PFSK-1 (cell line): ENCODE data around the gene KIFAP3.

Experiments
- FOXP2 ChIP-seq: optimal IDR thresholded peaks from 2 replicates; pipeline ENCODE3; 2011; ENCODE audit warnings: borderline replicate concordance, control low read depth, inconsistent platforms; ENCODE audit not compliant: insufficient read depth; ENCODE audit errors: extremely low read length, extremely low read depth
- POLR2AphosphoS5 ChIP-seq: IDR thresholded peaks from 2 replicates; pipeline ENCODE4 v1.6.1; 2012; ENCODE audit warnings: low read depth, mild to moderate bottlenecking, control low read depth, low read length, moderate library complexity
- SIN3A ChIP-seq: IDR thresholded peaks from 2 replicates; pipeline ENCODE4 v1.6.1; 2012; ENCODE audit warnings: mild to moderate bottlenecking, low read length, moderate library complexity, borderline replicate concordance; ENCODE audit not compliant: insufficient read depth
- TAF1 ChIP-seq: IDR thresholded peaks from 2 replicates; pipeline ENCODE4 v1.6.1; 2012; ENCODE audit warnings: low read length, control low read depth, borderline replicate concordance; ENCODE audit not compliant: insufficient read depth
- TF ChIP-seq, protein P1 (sequence below), 2 experiments: IDR thresholded peaks; 2 replicates each; pipeline versions ENCODE4 v1.6.1 to v1.8.0; 2011 to 2012; ENCODE audit warnings: low read depth in 2 of 2, low read length in 2 of 2, control low read depth in 1 of 2, inconsistent platforms in 1 of 2, mild to moderate bottlenecking in 1 of 2, moderate library complexity in 1 of 2; ENCODE audit not compliant: insufficient read depth in 1 of 2

The KIFAP3 gene

DNA sequence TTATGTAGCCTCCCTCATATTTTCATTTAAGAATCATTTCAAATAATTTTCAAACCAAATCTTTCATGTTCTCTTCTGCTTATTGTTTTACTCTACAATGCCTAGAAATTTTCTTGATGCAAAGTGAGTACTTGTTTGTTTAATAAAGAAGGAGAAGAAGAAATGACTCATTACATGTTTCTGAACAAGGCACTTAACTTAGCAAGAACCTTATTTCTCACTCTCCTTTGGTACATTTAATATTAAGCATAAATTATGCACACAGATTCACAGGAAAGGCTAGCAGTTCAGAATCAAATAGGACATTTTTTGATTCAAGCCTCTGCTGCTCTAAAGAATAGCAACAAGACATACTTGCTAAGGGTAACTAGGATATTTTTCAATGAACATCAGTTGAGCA lies 189.9 kb downstream of the KIFAP3 start:
- no peak for TF ChIP-seq POLR2AphosphoS5
- TF ChIP-seq FOXP2 = no peak
- no peak for TF ChIP-seq SIN3A
- TF ChIP-seq, protein P1, sequence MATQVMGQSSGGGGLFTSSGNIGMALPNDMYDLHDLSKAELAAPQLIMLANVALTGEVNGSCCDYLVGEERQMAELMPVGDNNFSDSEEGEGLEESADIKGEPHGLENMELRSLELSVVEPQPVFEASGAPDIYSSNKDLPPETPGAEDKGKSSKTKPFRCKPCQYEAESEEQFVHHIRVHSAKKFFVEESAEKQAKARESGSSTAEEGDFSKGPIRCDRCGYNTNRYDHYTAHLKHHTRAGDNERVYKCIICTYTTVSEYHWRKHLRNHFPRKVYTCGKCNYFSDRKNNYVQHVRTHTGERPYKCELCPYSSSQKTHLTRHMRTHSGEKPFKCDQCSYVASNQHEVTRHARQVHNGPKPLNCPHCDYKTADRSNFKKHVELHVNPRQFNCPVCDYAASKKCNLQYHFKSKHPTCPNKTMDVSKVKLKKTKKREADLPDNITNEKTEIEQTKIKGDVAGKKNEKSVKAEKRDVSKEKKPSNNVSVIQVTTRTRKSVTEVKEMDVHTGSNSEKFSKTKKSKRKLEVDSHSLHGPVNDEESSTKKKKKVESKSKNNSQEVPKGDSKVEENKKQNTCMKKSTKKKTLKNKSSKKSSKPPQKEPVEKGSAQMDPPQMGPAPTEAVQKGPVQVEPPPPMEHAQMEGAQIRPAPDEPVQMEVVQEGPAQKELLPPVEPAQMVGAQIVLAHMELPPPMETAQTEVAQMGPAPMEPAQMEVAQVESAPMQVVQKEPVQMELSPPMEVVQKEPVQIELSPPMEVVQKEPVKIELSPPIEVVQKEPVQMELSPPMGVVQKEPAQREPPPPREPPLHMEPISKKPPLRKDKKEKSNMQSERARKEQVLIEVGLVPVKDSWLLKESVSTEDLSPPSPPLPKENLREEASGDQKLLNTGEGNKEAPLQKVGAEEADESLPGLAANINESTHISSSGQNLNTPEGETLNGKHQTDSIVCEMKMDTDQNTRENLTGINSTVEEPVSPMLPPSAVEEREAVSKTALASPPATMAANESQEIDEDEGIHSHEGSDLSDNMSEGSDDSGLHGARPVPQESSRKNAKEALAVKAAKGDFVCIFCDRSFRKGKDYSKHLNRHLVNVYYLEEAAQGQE (IDR thresholded peaks at IDR 0.05; ENCODE audit: insufficient read depth in 1 of 2, low read depth in 2 of 2, low read length in 2 of 2) = no peak
- no peak for TF ChIP-seq TAF1

DNA sequence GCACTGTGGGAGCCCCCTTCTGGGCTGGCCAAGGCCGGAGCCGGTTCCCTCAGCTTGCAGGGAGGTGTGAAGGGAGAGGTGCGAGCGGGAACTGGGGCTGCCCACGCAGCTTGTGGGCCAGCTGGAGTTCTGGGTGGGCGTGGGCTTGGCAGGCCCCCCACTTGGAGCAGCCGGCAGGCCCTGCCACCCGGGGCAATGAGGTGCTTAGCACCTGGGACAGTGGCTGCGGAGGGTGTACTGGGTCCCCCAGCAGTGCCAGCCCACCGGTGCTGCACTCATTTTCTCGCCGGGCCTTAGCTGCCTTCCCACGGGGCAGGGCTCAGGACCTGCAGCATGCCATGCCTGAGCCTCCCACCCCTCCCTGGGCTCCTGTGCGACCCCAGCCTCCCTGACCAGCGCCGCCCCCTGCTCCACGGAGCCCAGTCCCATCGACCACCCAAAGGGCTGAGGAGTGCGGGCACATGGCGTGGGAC lies 192.4 kb downstream of the KIFAP3 start:
- TF ChIP-seq TAF1 (no peak), SIN3A (no peak), POLR2AphosphoS5 (no peak)

DNA sequence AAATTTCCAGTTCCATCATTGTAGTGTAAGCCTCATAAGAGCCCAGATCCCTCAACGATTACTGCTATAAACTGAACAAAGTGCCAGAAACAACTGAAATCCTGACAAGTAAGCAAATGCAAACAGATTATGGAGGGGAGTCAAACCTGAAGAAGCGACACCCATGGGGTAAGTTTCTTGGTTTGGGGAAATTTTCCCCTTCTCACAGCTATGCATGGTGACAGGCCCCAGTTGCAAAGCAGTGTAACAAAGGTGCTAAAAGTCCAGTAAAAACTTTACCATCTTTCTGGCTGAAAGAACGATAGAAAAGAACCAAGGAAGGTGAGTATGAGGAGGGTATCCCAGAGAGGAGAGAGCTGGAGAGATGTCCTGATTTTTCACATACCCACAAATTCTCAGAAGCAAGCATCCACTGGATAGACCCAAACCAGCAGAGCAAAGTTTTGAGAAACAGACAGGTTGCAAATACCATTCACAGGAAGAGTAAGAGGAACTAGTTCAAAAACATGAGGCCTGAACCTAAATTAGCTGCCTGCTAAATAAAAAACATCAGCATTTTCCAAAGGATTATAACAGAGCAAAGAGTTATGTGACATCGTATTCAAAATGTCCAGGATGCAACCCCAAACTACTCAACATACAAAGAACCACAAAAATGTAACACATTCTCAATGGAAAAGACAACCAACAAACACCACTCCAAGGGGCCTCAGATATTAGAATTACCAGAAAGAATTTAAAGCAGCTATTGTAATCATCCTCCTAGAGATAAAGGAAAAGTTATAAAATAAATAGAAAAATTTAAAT lies 195.3 kb downstream of the KIFAP3 start:
- TF ChIP-seq TAF1 (no peak), FOXP2 (no peak), POLR2AphosphoS5 (no peak), SIN3A (no peak)
- TF ChIP-seq, protein P1 (IDR thresholded peaks at IDR 0.05; ENCODE audit: insufficient read depth in 1 of 2, low read depth in 2 of 2, low read length in 2 of 2) = no peak

DNA sequence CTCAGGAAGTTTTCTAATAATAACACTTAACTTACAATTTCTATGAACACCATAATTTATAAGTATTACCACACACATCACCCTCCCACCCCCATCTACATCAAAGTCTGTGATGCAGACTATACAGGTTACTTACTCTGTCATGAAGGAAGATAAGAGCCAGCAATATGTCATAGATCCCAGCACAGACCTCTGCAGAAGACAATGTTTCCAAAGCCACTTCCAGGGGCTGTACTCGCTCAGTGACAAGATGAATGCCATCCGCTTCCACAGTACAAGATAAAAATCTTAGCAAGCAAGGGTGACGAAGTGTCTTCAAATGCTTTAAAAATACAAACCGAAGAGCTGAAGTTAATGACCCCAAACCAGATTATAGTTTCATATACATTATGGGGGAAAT lies 196.0 kb downstream of the KIFAP3 start:
- no peak for TF ChIP-seq FOXP2
- no peak for TF ChIP-seq SIN3A
- TF ChIP-seq TAF1 = no peak
- no peak for TF ChIP-seq POLR2AphosphoS5
- TF ChIP-seq, protein P1 (IDR thresholded peaks at IDR 0.05; ENCODE audit: insufficient read depth in 1 of 2, low read depth in 2 of 2, low read length in 2 of 2) = no peak

DNA sequence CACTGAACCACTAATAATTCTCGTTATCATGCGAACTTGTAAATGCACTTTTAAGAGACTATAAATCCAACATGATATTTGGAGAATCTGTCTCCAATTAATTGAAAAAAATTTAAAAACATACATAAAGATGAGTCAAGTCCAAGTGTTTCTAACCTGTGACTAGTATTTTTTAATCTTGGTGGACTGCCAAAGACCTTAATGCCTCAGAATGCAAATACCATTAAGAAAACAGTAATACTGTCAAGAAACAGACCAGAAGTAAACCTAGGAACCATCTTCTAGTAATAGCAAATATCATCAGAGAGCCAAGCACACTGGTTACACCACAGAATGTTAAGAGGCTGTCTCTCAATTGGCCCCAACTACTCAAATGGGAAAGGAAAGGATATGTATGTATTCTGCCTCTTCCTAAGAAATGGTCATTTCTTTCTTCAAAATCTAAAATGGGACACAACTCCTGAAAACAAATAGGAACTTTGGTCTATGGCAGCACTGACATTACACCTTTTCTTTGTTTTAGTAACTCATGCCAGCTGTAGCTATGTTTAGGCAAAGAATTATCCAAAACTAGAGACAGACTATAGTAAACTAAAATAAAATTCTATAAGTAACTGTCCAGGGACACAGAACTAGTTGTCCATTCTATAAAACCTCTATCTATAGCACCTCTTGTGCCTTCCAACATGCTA lies 196.5 kb downstream of the KIFAP3 start:
- TF ChIP-seq TAF1 (no peak), FOXP2 (no peak), SIN3A (no peak), POLR2AphosphoS5 (no peak)
- TF ChIP-seq, protein P1 (IDR thresholded peaks at IDR 0.05; ENCODE audit: insufficient read depth in 1 of 2, low read depth in 2 of 2, low read length in 2 of 2) = no peak
